ENCODE results near the gene HNRNPUL2. TPM values are rescaled to one million over a fixed set of nuclear protein-coding genes. Genes with fewer than 3 reads are reported as not detected.

HNRNPUL2 gene
- total and polyA plus RNA-seq, 2 donors (not counting 3 experiments of a cell fraction or from before 2014, with no cell fraction given): 18.3 to 56.2 TPM

DNA sequence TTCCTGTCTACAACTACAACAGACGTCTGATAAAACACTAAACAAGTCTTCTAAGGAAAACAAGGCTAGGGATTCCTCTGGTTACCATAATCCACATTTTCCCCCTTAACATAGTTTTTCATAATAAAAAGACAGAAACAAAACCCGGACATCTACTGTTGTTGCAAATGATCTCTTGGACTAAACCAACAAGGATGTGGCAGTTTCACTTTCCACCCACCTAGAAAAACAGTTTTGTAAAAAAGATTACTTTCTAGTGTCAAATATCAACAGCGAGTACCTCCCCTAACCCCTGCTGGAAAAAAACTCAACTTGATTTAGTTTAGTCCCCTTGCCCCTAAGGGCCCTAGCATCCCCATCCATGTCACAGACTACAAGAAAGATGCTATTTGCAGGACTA is 14.4 kb downstream of the HNRNPUL2 start:
- CTCF ChIA-PET: interaction anchor here (0.7 to 1.2 kb wide), 2 partner anchors 11 to 288 kb away, joined by 3 read pairs; no protein-coding TSS in a partner anchor
- dilution Hi-C loops (cut with MboI; ENCODE audit: extremely low pct_ligation_motif_present, low sequenced_read_pairs): no loop called here
- Histone ChIP-seq H3K9ac (replicated peaks; ENCODE audit: extremely low read depth, insufficient read depth, low read length) (no peak overlapping the region), H3K27ac (ENCODE audit: insufficient read depth, low read depth, low read length) (no peak overlapping the region), H3K4me3 (replicated peaks in 1 of 3; ENCODE audit: insufficient read depth in 1 of 3, low read depth in 1 of 3, low read length in 3 of 3) (no peak overlapping the region), H4K20me1 (replicated peaks; ENCODE audit: control insufficient read depth, extremely low read depth, insufficient read depth, low read length) (no peaks in the 10 kb centered on the region), H3K9me3 (replicated peaks; ENCODE audit: control insufficient read depth, insufficient read depth, low read length) (no peaks in the 10 kb centered on the region), H3K36me3 (ENCODE audit: control insufficient read depth in 2 of 2, extremely low read depth in 1 of 2, insufficient read depth in 2 of 2, low read length in 2 of 2) (peaks cover 31 to 35% of the 10 kb centered on the region in 2 experiments), H2AFZ (ENCODE audit: low read depth, low read length) (no peak overlapping the region), H3K4me1 (ENCODE audit: control insufficient read depth, extremely low read depth, insufficient read depth, low read length) (peaks cover 12% of the 10 kb centered on the region), H3K4me2 (ENCODE audit: insufficient read depth, low read length) (no peak overlapping the region), H3K27me3 (ENCODE audit: control insufficient read depth in 2 of 2, insufficient read depth in 2 of 2, low read length in 2 of 2) (no peaks in the 10 kb centered on the region), H3K79me2 (ENCODE audit: control insufficient read depth, insufficient read depth, low read length) (peaks cover 16% of the 10 kb centered on the region), H3K9me1 (replicated peaks; ENCODE audit: control insufficient read depth, extremely low read depth, insufficient read depth, low read length) (no peaks in the 10 kb centered on the region)
- POLR2A ChIA-PET: interaction anchor here (1.0 kb wide), 1 partner anchor 14 kb away, joined by 4 read pairs; the partner anchor contains the start of gene HNRNPUL2
- TF ChIP-seq MYC (IDR thresholded peaks at IDR 0.05; ENCODE audit: low read depth, low read length): no peak
- no peak for TF ChIP-seq EZH2 (IDR thresholded peaks at IDR 0.05; ENCODE audit: borderline replicate concordance, low read depth, low read length, severe bottlenecking)
- TF ChIP-seq FOS (IDR thresholded peaks at IDR 0.05; ENCODE audit: borderline replicate concordance, insufficient read depth, low read length): no peak
- no peak for TF ChIP-seq POLR2AphosphoS5 (IDR thresholded peaks at IDR 0.05; ENCODE audit: insufficient read depth, low read depth, low read length)
- TF ChIP-seq, protein P1, sequence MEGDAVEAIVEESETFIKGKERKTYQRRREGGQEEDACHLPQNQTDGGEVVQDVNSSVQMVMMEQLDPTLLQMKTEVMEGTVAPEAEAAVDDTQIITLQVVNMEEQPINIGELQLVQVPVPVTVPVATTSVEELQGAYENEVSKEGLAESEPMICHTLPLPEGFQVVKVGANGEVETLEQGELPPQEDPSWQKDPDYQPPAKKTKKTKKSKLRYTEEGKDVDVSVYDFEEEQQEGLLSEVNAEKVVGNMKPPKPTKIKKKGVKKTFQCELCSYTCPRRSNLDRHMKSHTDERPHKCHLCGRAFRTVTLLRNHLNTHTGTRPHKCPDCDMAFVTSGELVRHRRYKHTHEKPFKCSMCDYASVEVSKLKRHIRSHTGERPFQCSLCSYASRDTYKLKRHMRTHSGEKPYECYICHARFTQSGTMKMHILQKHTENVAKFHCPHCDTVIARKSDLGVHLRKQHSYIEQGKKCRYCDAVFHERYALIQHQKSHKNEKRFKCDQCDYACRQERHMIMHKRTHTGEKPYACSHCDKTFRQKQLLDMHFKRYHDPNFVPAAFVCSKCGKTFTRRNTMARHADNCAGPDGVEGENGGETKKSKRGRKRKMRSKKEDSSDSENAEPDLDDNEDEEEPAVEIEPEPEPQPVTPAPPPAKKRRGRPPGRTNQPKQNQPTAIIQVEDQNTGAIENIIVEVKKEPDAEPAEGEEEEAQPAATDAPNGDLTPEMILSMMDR (IDR thresholded peaks at IDR 0.05; ENCODE audit: extremely low read depth in 1 of 2, insufficient read depth in 1 of 2, low read depth in 1 of 2, low read length in 2 of 2): no peak
- DNase-seq (ENCODE audit: low read depth, low spot score): no peak
- BruUV-seq (replicated peaks): TSS peak; percentile 21
- FAIRE-seq: peak; percentile 46
- intact Hi-C loops (cut with micrococcal nuclease): no loop called here
